ENCODE data around the gene EOMES.

- TF ChIP-seq CTCF (optimal IDR thresholded peaks at IDR 0.05 in 1 of 3, IDR thresholded peaks at IDR 0.05 in 1 of 3, conservative IDR thresholded peaks at IDR 0.05 in 1 of 3; ENCODE audit: extremely low read depth in 1 of 3, insufficient read depth in 2 of 3, low read length in 3 of 3) (peak; percentile 64 to 90 (median 82)), EZH2 (IDR thresholded peaks at IDR 0.05; ENCODE audit: low read length) (no peak)
Observed at GRCh38 chr3:27712136-27713077, 9.7 kb downstream of the EOMES start.

Measured in keratinocyte (primary cell).